MG63 (cell line): ENCODE results near the gene LRRC74A. TPM values are rescaled to one million over a fixed set of nuclear protein-coding genes. Genes with fewer than 3 reads are reported as not detected.

Experiments
- DNase-seq: peaks from one replicate; pipeline ENCODE4 v3.0.0-alpha.2; 2020
- H3K27me3 ChIP-seq: fragments of 250-450 bp; sonication (Bioruptor Pico); 2 replicates; pipeline ENCODE4 v1.5.1; 2020; ENCODE audit warnings: mild to moderate bottlenecking, moderate library complexity
- H3K36me3 ChIP-seq: fragments of 250-450 bp; sonication (Bioruptor Pico); 2 replicates; pipeline ENCODE4 v1.5.1; 2020; ENCODE audit warnings: mild to moderate bottlenecking, moderate library complexity
- H3K4me3 ChIP-seq: fragments of 250-450 bp; sonication (Bioruptor Pico); 2 replicates; pipeline ENCODE4 v1.5.1; 2020; ENCODE audit warnings: mild to moderate bottlenecking, moderate library complexity
- H3K9me3 ChIP-seq: fragments of 250-450 bp; sonication (Bioruptor Pico); 2 replicates; pipeline ENCODE4 v1.5.1; 2020; ENCODE audit warnings: mild to moderate bottlenecking, moderate library complexity
- total RNA-seq: library from RNA; depleted of rRNA; stranded (reverse); fragments of >200 nt; shearing (Covaris generic); gene quantifications from 2 replicates; pipeline ENCODE4 v1.2.3, GENCODE V29; 2014; ENCODE audit warnings: low replicate concordance; rRNA removed

The LRRC74A gene
- total RNA-seq, 1 experiment from 2014 or later = not detected

GRCh38 chr14:76918782-76919394 lies 92.7 kb downstream of the LRRC74A start:
- no peak overlapping the region for H3K4me3 ChIP-seq

More at GRCh38 chr14:76918782-76919394, 92.7 kb downstream of the LRRC74A start:
- DNase-seq = peak; percentile 96
- Histone ChIP-seq H3K9me3 (no peaks in the 10 kb centered on the region), H3K27me3 (no peaks in the 10 kb centered on the region), H3K36me3 (no peaks in the 10 kb centered on the region)

Other genes with a start within 250 kb of the LRRC74A start
- 2.1 and 2.8 TPM in 2 replicates for gene VASH1, start 64.9 kb upstream of the LRRC74A start, total RNA-seq
- 1.1 and 2.5 TPM in 2 replicates for gene ANGEL1, start 13.5 kb upstream of the LRRC74A start, total RNA-seq
- 18.1 and 34.9 TPM in 2 replicates for gene IRF2BPL, start 202.3 kb downstream of the LRRC74A start, total RNA-seq